Upper lobe of left lung (tissue), 6 donors: ENCODE measurements around the gene EML1. TPM values are rescaled to one million over a fixed set of nuclear protein-coding genes. Genes with fewer than 3 reads are reported as not detected.
A peak's percentile ranks its signal among the peaks of the same experiment; 100 is the strongest.

ENCODE experiments used
- ATAC-seq, 2 donors: fragments of 200-7000 bp; cut with Tn5 transposase; one replicate each; pipeline ENCODE4 v1.9.1; 2022; ENCODE audit warnings: mild to moderate bottlenecking in 2 of 2, moderate library complexity in 2 of 2; ENCODE audit not compliant: low FRiP score in 2 of 2
- DNase-seq, 2 donors: peaks; one replicate each; pipeline ENCODE4 v3.0.0-alpha.2; 2019 to 2020
- H3K27ac ChIP-seq, 4 donors: fragments of 200-600 bp; sonication (generic); one replicate each; pipeline ENCODE4 v1.5.1; 2016 to 2019
- H3K27me3 ChIP-seq, 4 donors: fragments of 200-600 bp; sonication (generic); one replicate each; pipeline ENCODE4 v1.5.1; 2017 to 2019
- H3K36me3 ChIP-seq, 4 donors: fragments of 200-600 bp; sonication (generic); one replicate each; pipeline ENCODE4 v1.5.1; 2016 to 2019
- H3K4me1 ChIP-seq, 4 donors: fragments of 200-600 bp; sonication (generic); one replicate each; pipeline ENCODE4 v1.5.1; 2018 to 2019
- H3K4me3 ChIP-seq, 4 donors: fragments of 200-600 bp; sonication (generic); one replicate each; pipeline ENCODE4 v1.5.1; 2017 to 2019; ENCODE audit warnings: mild to moderate bottlenecking in 2 of 4, moderate library complexity in 1 of 4
- H3K9me3 ChIP-seq, 4 donors: fragments of 200-600 bp; sonication (generic); one replicate each; pipeline ENCODE4 v1.5.1; 2018 to 2019
- CTCF ChIP-seq, 6 experiments: fragments of 450-650 bp in 4 of 6; fragments of 200-600 bp in 2 of 6; sonication (generic) in 2 of 6; IDR thresholded peaks; one replicate each; pipeline ENCODE4 v1.5.1; 2016 to 2019; ENCODE audit warnings: antibody characterized with exemption in 6 of 6
- EP300 ChIP-seq, 4 donors: sonication (generic); formaldehyde crosslinking; IDR thresholded peaks; one replicate each; pipeline ENCODE4 v1.5.1; 2017; ENCODE audit warnings: antibody characterized with exemption in 4 of 4, control low read depth in 2 of 4
- POLR2A ChIP-seq, 4 donors: fragments of 450-650 bp; IDR thresholded peaks; one replicate each; pipeline ENCODE4 v1.5.1; 2016 to 2017; ENCODE audit warnings: antibody characterized with exemption in 4 of 4, mild to moderate bottlenecking in 2 of 4
- POLR2AphosphoS5 ChIP-seq, 2 donors: sonication (generic); formaldehyde crosslinking; IDR thresholded peaks; one replicate each; pipeline ENCODE4 v1.5.1; 2017; ENCODE audit warnings: antibody characterized with exemption in 2 of 2
- WGBS, 2 donors: methylation state at CpG; one replicate each; pipeline ENCODE4 v1.1.5; 2017 to 2018; 5-methylcytosine and 5-hydroxymethylcytosine counted together
- total RNA-seq, 6 donors: library from RNA; depleted of rRNA in 4 of 6; stranded (reverse); fragments of >200 nt in 4 of 6; gene quantifications; one replicate each; pipeline versions ENCODE4 v1.1.0 to v1.2.1, GENCODE V29; 2016 to 2021
- donor health status: DM: no; HTN: no; CAD: no; lungs with moderate emphysema.
- donor health status: DM: no; HTN: yes; CAD: no; lungs with severe emphysema.

Gene EML1
- total RNA-seq, 6 donors from 2014 or later = 22.2 to 55.5 (median 36.4) TPM

- Histone ChIP-seq H3K36me3 (no peaks in the 10 kb centered on the region), H3K9me3 (no peaks in the 10 kb centered on the region), H3K27me3 (no peaks in the 10 kb centered on the region), H3K4me1 (no peaks in the 10 kb centered on the region), H3K27ac (no peak overlapping the region), H3K4me3 (no peak overlapping the region)
- DNase-seq (no peak), ATAC-seq (peak in 1 of 2 donors; percentile 51)
- WGBS, 2 donors = 89 to 93% methylated on average over 13 of the region's 13 CpGs
- no peak for TF ChIP-seq EP300 (IDR thresholded peaks at IDR 0.05)
- TF ChIP-seq CTCF (IDR thresholded peaks at IDR 0.05) = no peak
- TF ChIP-seq POLR2A (IDR thresholded peaks at IDR 0.05) = no peak
- no peak for TF ChIP-seq POLR2AphosphoS5 (IDR thresholded peaks at IDR 0.05)
Measured at GRCh38 chr14:99880651-99881420, 87.6 kb downstream of the EML1 start.

GRCh38 chr14:99883866-99884650, 90.8 kb downstream of the EML1 start:
- WGBS, 2 donors = 87 to 89% methylated on average over 6 to 9 of the region's 9 CpGs
- H3K27me3 ChIP-seq = no peaks in the 10 kb centered on the region
- H3K4me3 ChIP-seq = no peak overlapping the region
- no peaks in the 10 kb centered on the region for H3K9me3 ChIP-seq
- H3K36me3 ChIP-seq = peaks cover 0 to 9% (median 0%) of the 10 kb centered on the region in 4 donors
- ATAC-seq = no peak
- TF ChIP-seq POLR2A (IDR thresholded peaks at IDR 0.05) (no peak), CTCF (IDR thresholded peaks at IDR 0.05) (no peak), POLR2AphosphoS5 (IDR thresholded peaks at IDR 0.05) (no peak), EP300 (IDR thresholded peaks at IDR 0.05) (no peak)
- H3K4me1 ChIP-seq = no peaks in the 10 kb centered on the region
- no peak for DNase-seq
- no peak overlapping the region for H3K27ac ChIP-seq

- peak; percentile 70 to 79 for ATAC-seq
Measured at GRCh38 chr14:99884834-99885648, 91.8 kb downstream of the EML1 start.

GRCh38 chr14:99885649-99885958, 92.4 kb downstream of the EML1 start:
- Histone ChIP-seq H3K27ac (no peak overlapping the region), H3K9me3 (no peaks in the 10 kb centered on the region), H3K4me3 (no peak overlapping the region), H3K4me1 (no peaks in the 10 kb centered on the region), H3K36me3 (peaks cover 0 to 13% (median 0%) of the 10 kb centered on the region in 4 donors), H3K27me3 (no peaks in the 10 kb centered on the region)
- ATAC-seq (no peak), DNase-seq (no peak)
- 62 to 71% methylated on average over 3 of the region's 3 CpGs for WGBS, 2 donors
- TF ChIP-seq POLR2A (IDR thresholded peaks at IDR 0.05) (no peak), EP300 (IDR thresholded peaks at IDR 0.05) (no peak), POLR2AphosphoS5 (IDR thresholded peaks at IDR 0.05) (no peak), CTCF (IDR thresholded peaks at IDR 0.05) (no peak)

More at GRCh38 chr14:99884834-99885648, 91.8 kb downstream of the EML1 start:
- TF ChIP-seq CTCF (IDR thresholded peaks at IDR 0.05) = peak; percentile 54 to 80 (median 67)
- no peak for TF ChIP-seq EP300 (IDR thresholded peaks at IDR 0.05)
- Histone ChIP-seq H3K9me3 (no peaks in the 10 kb centered on the region), H3K4me1 (no peaks in the 10 kb centered on the region), H3K27ac (no peak overlapping the region), H3K4me3 (no peak overlapping the region), H3K27me3 (no peaks in the 10 kb centered on the region), H3K36me3 (peaks cover 0 to 13% (median 0%) of the 10 kb centered on the region in 4 donors)
- WGBS, 2 donors = 44 to 45% methylated on average over 7 of the region's 7 CpGs
- DNase-seq = no peak
